Tibial nerve (tissue), 4 donors: ENCODE data around the gene PREX1. TPM values are rescaled to one million over a fixed set of nuclear protein-coding genes. Genes with fewer than 3 reads are reported as not detected.

Source experiments
- DNase-seq, 2 donors: peaks; one replicate each; pipeline ENCODE4 v3.0.0-alpha.2; 2019; ENCODE audit warnings: low spot score in 2 of 2
- H3K27ac ChIP-seq, 4 donors: fragments of 200-600 bp; sonication (generic) in 3 of 4; one replicate each; pipeline ENCODE4 v1.5.1; 2017 to 2019; ENCODE audit warnings: mild to moderate bottlenecking in 1 of 4
- H3K27me3 ChIP-seq, 2 donors: fragments of 200-600 bp; sonication (generic) in 1 of 2; one replicate each; pipeline versions ENCODE4 v1.5.1 to v1.6.0; 2017 to 2019
- H3K36me3 ChIP-seq, 3 donors: fragments of 200-600 bp; sonication (generic); one replicate each; pipeline ENCODE4 v1.5.1; 2018 to 2019
- H3K4me1 ChIP-seq, 4 donors: fragments of 200-600 bp; sonication (generic) in 3 of 4; one replicate each; pipeline ENCODE4 v1.5.1; 2017 to 2019
- H3K4me3 ChIP-seq, 4 donors: fragments of 200-600 bp; sonication (generic) in 3 of 4; one replicate each; pipeline ENCODE4 v1.5.1; 2017 to 2019; ENCODE audit warnings: mild to moderate bottlenecking in 1 of 4, moderate library complexity in 1 of 4
- H3K9me3 ChIP-seq, 4 donors: fragments of 200-600 bp; sonication (generic) in 3 of 4; one replicate each; pipeline ENCODE4 v1.5.1; 2017 to 2019
- EP300 ChIP-seq, 2 donors: sonication (generic); formaldehyde crosslinking; IDR thresholded peaks; one replicate each; pipeline ENCODE4 v1.6.1; 2017; ENCODE audit warnings: antibody characterized with exemption in 2 of 2, mild to moderate bottlenecking in 1 of 2
- POLR2A ChIP-seq, 2 donors: fragments of 450-650 bp; IDR thresholded peaks; one replicate each; pipeline ENCODE4 v1.6.1; 2017; ENCODE audit warnings: antibody characterized with exemption in 2 of 2, mild to moderate bottlenecking in 2 of 2, moderate library complexity in 2 of 2
- WGBS, 2 donors: methylation state at CpG; one replicate each; pipeline ENCODE4 v1.1.5; 2018; 5-methylcytosine and 5-hydroxymethylcytosine counted together
- total RNA-seq, 4 donors: library from RNA; depleted of rRNA; stranded (reverse); fragments of >200 nt; gene quantifications; one replicate each; pipeline ENCODE4 v1.1.0, GENCODE V29; 2016
- TF ChIP-seq, protein P1 (sequence below), 5 experiments: fragments of 200-600 bp in 3 of 5; fragments of 450-650 bp in 2 of 5; sonication (generic) in 3 of 5; IDR thresholded peaks; one replicate each; pipeline ENCODE4 v1.5.1; 2016 to 2019; ENCODE audit warnings: antibody characterized with exemption in 5 of 5, mild to moderate bottlenecking in 3 of 5, moderate library complexity in 2 of 5

The PREX1 gene
- total RNA-seq, 4 donors from 2014 or later = 30.1 to 50.7 (median 32.5) TPM

GRCh38 chr20:48841875-48842529 is 14.2 kb upstream of the PREX1 start:
- 62 to 64% methylated on average over 4 of the region's 4 CpGs for WGBS, 2 donors
- Histone ChIP-seq H3K36me3 (no peaks in the 10 kb centered on the region), H3K27me3 (no peaks in the 10 kb centered on the region), H3K4me1 (peaks cover 0 to 7% (median 0%) of the 10 kb centered on the region in 4 donors), H3K27ac (no peak overlapping the region), H3K9me3 (no peaks in the 10 kb centered on the region), H3K4me3 (no peak overlapping the region)
- no peak for DNase-seq
- no peak for TF ChIP-seq EP300 (IDR thresholded peaks at IDR 0.05)
- no peak for TF ChIP-seq POLR2A (IDR thresholded peaks at IDR 0.05)
- TF ChIP-seq, protein P1, sequence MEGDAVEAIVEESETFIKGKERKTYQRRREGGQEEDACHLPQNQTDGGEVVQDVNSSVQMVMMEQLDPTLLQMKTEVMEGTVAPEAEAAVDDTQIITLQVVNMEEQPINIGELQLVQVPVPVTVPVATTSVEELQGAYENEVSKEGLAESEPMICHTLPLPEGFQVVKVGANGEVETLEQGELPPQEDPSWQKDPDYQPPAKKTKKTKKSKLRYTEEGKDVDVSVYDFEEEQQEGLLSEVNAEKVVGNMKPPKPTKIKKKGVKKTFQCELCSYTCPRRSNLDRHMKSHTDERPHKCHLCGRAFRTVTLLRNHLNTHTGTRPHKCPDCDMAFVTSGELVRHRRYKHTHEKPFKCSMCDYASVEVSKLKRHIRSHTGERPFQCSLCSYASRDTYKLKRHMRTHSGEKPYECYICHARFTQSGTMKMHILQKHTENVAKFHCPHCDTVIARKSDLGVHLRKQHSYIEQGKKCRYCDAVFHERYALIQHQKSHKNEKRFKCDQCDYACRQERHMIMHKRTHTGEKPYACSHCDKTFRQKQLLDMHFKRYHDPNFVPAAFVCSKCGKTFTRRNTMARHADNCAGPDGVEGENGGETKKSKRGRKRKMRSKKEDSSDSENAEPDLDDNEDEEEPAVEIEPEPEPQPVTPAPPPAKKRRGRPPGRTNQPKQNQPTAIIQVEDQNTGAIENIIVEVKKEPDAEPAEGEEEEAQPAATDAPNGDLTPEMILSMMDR (IDR thresholded peaks at IDR 0.05) = no peak

DNA sequence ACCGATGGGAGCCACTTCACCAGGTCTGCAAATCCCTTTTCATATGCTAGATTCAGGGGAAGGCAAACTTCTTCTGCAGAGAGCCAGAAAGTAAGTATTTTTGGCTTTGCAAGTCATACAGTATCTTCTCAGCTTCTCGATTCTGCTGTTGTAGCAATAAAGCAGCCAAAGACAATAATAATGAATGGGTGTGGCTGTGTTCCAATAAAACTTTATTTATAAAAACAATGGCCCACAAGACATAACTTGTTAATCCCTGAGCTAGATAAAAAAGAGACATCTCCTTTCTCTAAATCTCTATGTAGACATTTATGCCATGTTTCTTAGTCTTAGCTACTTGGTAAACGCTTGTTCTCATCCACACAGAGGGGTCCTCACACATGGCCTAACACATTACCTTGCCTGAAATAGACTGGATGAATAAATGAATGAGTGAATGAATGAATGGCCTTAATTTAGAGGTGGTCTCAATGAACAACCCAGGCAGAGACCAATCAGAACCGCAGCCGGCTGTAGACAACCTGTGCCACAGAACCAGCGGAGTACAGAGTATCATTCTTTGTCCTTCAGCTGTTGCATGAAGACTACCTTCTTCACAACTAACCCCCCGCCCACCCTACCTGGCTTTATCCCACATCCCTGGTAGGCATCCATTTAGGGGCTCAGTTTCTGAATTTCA is 13.5 kb upstream of the PREX1 start:
- WGBS, 2 donors = 73 to 79% methylated on average over 7 of the region's 7 CpGs
- no peaks in the 10 kb centered on the region for H3K9me3 ChIP-seq
- no peaks in the 10 kb centered on the region for H3K36me3 ChIP-seq
- H3K4me3 ChIP-seq = no peak overlapping the region
- H3K27me3 ChIP-seq = no peaks in the 10 kb centered on the region
- peaks cover 0 to 2% (median 0%) of the 10 kb centered on the region in 4 donors for H3K4me1 ChIP-seq
- DNase-seq = no peak
- H3K27ac ChIP-seq = no peak overlapping the region
- TF ChIP-seq EP300 (IDR thresholded peaks at IDR 0.05) = no peak
- TF ChIP-seq POLR2A (IDR thresholded peaks at IDR 0.05) = no peak
- TF ChIP-seq, protein P1 (IDR thresholded peaks at IDR 0.05) = no peak

GRCh38 chr20:48839154-48839917 is 11.5 kb upstream of the PREX1 start:
- H3K4me1 ChIP-seq = no peaks in the 10 kb centered on the region
- TF ChIP-seq POLR2A (IDR thresholded peaks at IDR 0.05) (no peak), EP300 (IDR thresholded peaks at IDR 0.05) (no peak)
- TF ChIP-seq, protein P1 (IDR thresholded peaks at IDR 0.05) = no peak
- WGBS, 2 donors = 76 to 81% methylated on average over 11 of the region's 11 CpGs

GRCh38 chr20:48837014-48837413 is 9.2 kb upstream of the PREX1 start:
- Histone ChIP-seq H3K27ac (no peak overlapping the region), H3K4me3 (no peak overlapping the region), H3K27me3 (no peaks in the 10 kb centered on the region), H3K36me3 (no peaks in the 10 kb centered on the region), H3K9me3 (no peaks in the 10 kb centered on the region), H3K4me1 (peaks cover 0 to 6% (median under 1%) of the 10 kb centered on the region in 4 donors)
- TF ChIP-seq, protein P1 (IDR thresholded peaks at IDR 0.05) = no peak
- TF ChIP-seq EP300 (IDR thresholded peaks at IDR 0.05) (no peak), POLR2A (IDR thresholded peaks at IDR 0.05) (no peak)
- no peak for DNase-seq
- 83 to 93% methylated on average over 3 of the region's 3 CpGs for WGBS, 2 donors

More at GRCh38 chr20:48839154-48839917, 11.5 kb upstream of the PREX1 start:
- H3K9me3 ChIP-seq = no peaks in the 10 kb centered on the region
- H3K4me3 ChIP-seq = no peak overlapping the region
- H3K36me3 ChIP-seq = no peaks in the 10 kb centered on the region
- H3K27me3 ChIP-seq = no peaks in the 10 kb centered on the region
- DNase-seq = no peak
- no peak overlapping the region for H3K27ac ChIP-seq
